Spleen (tissue), 11 donors: ENCODE results near the gene CAMK1D. TPM values are rescaled to one million over a fixed set of nuclear protein-coding genes. Genes with fewer than 3 reads are reported as not detected.

Source experiments
- DNase-seq: peaks from one replicate; pipeline ENCODE4 v3.0.0-alpha.2; 2020
- H3K27ac ChIP-seq, 8 donors: fragments of 200-600 bp; sonication (generic) in 7 of 8; 1 replicate in 4 of 8; 2 replicates in 4 of 8; pipeline versions ENCODE4 v1.5.0 to v1.8.0; 2016 to 2021; ENCODE audit warnings: inconsistent platforms in 4 of 8, mild to moderate bottlenecking in 4 of 8, moderate library complexity in 1 of 8
- H3K27me3 ChIP-seq, 7 donors: fragments of 200-600 bp; sonication (generic) in 6 of 7; replicated peaks in 1 of 7; 1 replicate in 4 of 7; 2 replicates in 3 of 7; pipeline versions ENCODE4 v1.5.0 to v1.8.0; 2016 to 2021; ENCODE audit warnings: inconsistent platforms in 3 of 7, mild to moderate bottlenecking in 1 of 7
- H3K36me3 ChIP-seq, 6 donors: fragments of 200-600 bp; sonication (generic) in 5 of 6; 1 replicate in 4 of 6; 2 replicates in 2 of 6; pipeline versions ENCODE4 v1.5.0 to v1.8.0; 2016 to 2021; ENCODE audit warnings: inconsistent platforms in 2 of 6
- H3K4me1 ChIP-seq, 6 donors: fragments of 200-600 bp; sonication (generic) in 5 of 6; 1 replicate in 3 of 6; 2 replicates in 3 of 6; pipeline versions ENCODE4 v1.5.0 to v1.8.0; 2016 to 2021; ENCODE audit warnings: inconsistent platforms in 3 of 6
- H3K4me3 ChIP-seq, 8 donors: fragments of 200-600 bp; sonication (generic) in 7 of 8; 1 replicate in 4 of 8; 2 replicates in 4 of 8; pipeline versions ENCODE4 v1.5.0 to v1.8.0; 2016 to 2021; ENCODE audit warnings: inconsistent platforms in 4 of 8, mild to moderate bottlenecking in 4 of 8, moderate library complexity in 2 of 8
- H3K9me3 ChIP-seq, 8 donors: fragments of 200-600 bp; sonication (generic) in 7 of 8; 1 replicate in 4 of 8; 2 replicates in 4 of 8; pipeline versions ENCODE4 v1.5.0 to v1.8.0; 2016 to 2021; ENCODE audit warnings: inconsistent platforms in 4 of 8
- POLR2A ChIP-seq, 3 donors: fragments of 450-650 bp; IDR thresholded peaks; one replicate each; pipeline ENCODE4 v1.5.1; 2017; ENCODE audit warnings: antibody characterized with exemption in 3 of 3, mild to moderate bottlenecking in 1 of 3
- POLR2AphosphoS5 ChIP-seq, 3 donors: sonication (generic); formaldehyde crosslinking; IDR thresholded peaks; one replicate each; pipeline ENCODE4 v1.5.1; 2017; ENCODE audit warnings: antibody characterized with exemption in 3 of 3
- WGBS, 5 donors: extraction: QIAGEN DNeasy Blood & Tissue Kit in 3 of 5; methylation state at CpG; one replicate each; pipeline versions ENCODE4 v1.1.5 to v1.1.7; 2013 to 2018; 5-methylcytosine and 5-hydroxymethylcytosine counted together
- intact Hi-C: fragments of 100-400 bp; cut with DNase I; formaldehyde crosslinking; loops from one replicate; pipeline ENCODE4 v1.15.0; 2023; ENCODE audit warnings: low total_unique reads
- polyA plus RNA-seq, 3 donors: library from polyadenylated mRNA; stranded (reverse); fragments of 200-250 nt; gene quantifications; one replicate each; pipeline ENCODE4 v1.2.1, GENCODE V29; 2013
- total RNA-seq, 7 donors: library from RNA; depleted of rRNA in 3 of 7; stranded (reverse); fragments of >200 nt in 3 of 7; fragmentation: NEBNext Ultra II Directional in 4 of 7; extraction: Animal tissue kit (Norgen Biotek cat#: 25700) in 4 of 7; gene quantifications; one replicate each; pipeline versions ENCODE4 v1.1.0 to v1.2.1, GENCODE V29; 2016 to 2021
- TF ChIP-seq, protein P1 (sequence below), 11 experiments: fragments of 200-600 bp in 7 of 11; fragments of 450-650 bp in 4 of 11; sonication (generic) in 4 of 11; IDR thresholded peaks in 8 of 11; conservative IDR thresholded peaks in 3 of 11; 1 replicate in 7 of 11; 2 replicates in 4 of 11; pipeline versions ENCODE4 v1.4.0 to v1.8.0; 2016 to 2021; ENCODE audit warnings: antibody characterized with exemption in 11 of 11, inconsistent platforms in 4 of 11, mild to moderate bottlenecking in 1 of 11
- donor health status: healthy with polysubstance abuse.
- donor health status: DM: no; HTN: no; CAD: no; lungs with moderate emphysema.
- donor health status: DM: no; HTN: no; CAD: no.
- donor health status: Bipolar disorder and iron deficiency.
- donor health status: healthy.
- donor health status: DM: no; HTN: no; CAD: no.
- donor health status: DM: yes; HTN: yes; CAD: no.

CAMK1D gene
- total and polyA plus RNA-seq, 10 donors: 6.8 to 34.5 (median 20.0) TPM

DNA sequence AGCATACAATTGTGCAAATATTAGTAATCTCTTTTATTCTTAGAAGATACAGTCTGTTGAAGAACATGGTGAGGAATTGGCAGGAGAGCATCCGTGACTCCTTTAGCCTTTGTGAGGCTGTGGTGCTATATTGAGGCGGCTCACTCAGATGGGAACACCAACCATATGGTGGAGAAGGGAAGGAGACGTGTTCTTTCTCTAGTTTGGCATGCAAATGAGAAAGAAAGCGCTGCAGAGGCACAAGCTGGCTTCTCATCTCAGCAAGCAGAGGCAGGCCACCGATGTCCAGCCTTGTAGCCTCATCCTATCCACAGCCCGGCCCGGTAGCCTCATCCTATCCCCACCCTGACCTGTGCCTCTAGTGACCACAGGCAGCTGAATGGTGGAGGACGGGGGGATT is 288.3 kb downstream of the CAMK1D start:
- Histone ChIP-seq H3K36me3 (peaks cover 0 to 5% (median 0%) of the 10 kb centered on the region in 6 donors), H3K4me3 (no peak overlapping the region), H3K27me3 (no peaks in the 10 kb centered on the region), H3K4me1 (peaks cover 0 to 7% (median 0%) of the 10 kb centered on the region in 6 donors), H3K27ac (no peak overlapping the region), H3K9me3 (no peaks in the 10 kb centered on the region)
- 92 to 94% (median 94%) methylated on average over 8 of the region's 8 CpGs for WGBS, 5 donors
- DNase-seq: no peak
- TF ChIP-seq POLR2AphosphoS5 (IDR thresholded peaks at IDR 0.05): no peak
- intact Hi-C loops: no loop called here

DNA sequence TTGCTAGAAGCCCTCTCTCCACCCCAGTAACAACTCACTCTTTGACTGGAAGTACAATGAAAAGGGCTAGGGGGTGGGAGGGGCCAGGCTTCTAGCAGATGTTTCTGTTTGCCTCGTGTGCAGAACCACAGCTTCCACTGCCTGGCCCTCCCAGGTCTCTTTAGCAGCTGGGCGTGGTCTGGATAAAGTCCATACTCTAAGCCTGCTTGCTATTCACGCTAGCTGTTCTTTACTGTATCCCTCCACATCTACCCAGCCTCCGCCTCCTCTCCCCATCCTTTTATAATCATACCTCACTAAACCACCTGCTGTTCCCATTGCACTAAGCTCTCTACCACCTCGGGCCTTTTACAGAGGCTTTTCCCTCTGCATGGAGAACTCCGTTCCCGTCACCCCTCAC is 288.8 kb downstream of the CAMK1D start:
- H3K9me3 ChIP-seq: no peaks in the 10 kb centered on the region
- 62 to 72% (median 67%) methylated on average over 7 of the region's 7 CpGs for WGBS, 5 donors
- no peak overlapping the region for H3K4me3 ChIP-seq
- peaks cover 0 to 7% (median 0%) of the 10 kb centered on the region in 6 donors for H3K4me1 ChIP-seq
- TF ChIP-seq, protein P1, sequence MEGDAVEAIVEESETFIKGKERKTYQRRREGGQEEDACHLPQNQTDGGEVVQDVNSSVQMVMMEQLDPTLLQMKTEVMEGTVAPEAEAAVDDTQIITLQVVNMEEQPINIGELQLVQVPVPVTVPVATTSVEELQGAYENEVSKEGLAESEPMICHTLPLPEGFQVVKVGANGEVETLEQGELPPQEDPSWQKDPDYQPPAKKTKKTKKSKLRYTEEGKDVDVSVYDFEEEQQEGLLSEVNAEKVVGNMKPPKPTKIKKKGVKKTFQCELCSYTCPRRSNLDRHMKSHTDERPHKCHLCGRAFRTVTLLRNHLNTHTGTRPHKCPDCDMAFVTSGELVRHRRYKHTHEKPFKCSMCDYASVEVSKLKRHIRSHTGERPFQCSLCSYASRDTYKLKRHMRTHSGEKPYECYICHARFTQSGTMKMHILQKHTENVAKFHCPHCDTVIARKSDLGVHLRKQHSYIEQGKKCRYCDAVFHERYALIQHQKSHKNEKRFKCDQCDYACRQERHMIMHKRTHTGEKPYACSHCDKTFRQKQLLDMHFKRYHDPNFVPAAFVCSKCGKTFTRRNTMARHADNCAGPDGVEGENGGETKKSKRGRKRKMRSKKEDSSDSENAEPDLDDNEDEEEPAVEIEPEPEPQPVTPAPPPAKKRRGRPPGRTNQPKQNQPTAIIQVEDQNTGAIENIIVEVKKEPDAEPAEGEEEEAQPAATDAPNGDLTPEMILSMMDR (IDR thresholded peaks at IDR 0.05 in 8 of 11, conservative IDR thresholded peaks at IDR 0.05 in 3 of 11): no peak
- no peak for TF ChIP-seq POLR2A (IDR thresholded peaks at IDR 0.05)
- no peak for TF ChIP-seq POLR2AphosphoS5 (IDR thresholded peaks at IDR 0.05)
- H3K36me3 ChIP-seq: peaks cover 0 to 1% (median 0%) of the 10 kb centered on the region in 6 donors
- no peak for DNase-seq
- H3K27ac ChIP-seq: no peak overlapping the region
- intact Hi-C loops: no loop called here
- no peaks in the 10 kb centered on the region for H3K27me3 ChIP-seq

DNA sequence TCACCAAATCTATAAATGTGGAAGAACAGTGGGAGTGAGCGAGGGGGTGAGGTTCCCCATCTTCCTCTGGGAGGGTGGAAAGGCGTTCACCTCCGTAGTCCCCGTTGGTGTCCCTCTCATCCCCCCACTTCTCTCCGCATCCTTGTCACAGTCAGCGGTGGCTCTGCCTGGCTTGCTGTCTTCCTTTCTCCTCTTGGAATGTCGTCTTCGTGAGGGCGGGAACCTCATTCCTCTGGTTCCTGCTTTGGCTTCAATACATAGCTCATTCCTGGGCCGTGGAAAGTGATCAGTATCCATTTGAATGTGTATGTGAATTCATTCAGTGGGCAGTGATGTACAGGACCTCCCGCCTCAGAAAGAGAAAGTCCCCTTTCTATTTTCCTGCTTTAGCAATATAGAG is 289.4 kb downstream of the CAMK1D start:
- H3K4me1 ChIP-seq: peaks cover 0 to 7% (median 0%) of the 10 kb centered on the region in 6 donors
- no peaks in the 10 kb centered on the region for H3K9me3 ChIP-seq
- intact Hi-C loops: no loop called here
- no peak overlapping the region for H3K27ac ChIP-seq
- no peak overlapping the region for H3K4me3 ChIP-seq
- H3K27me3 ChIP-seq: no peaks in the 10 kb centered on the region
- 91 to 94% (median 92%) methylated on average over 11 of the region's 11 CpGs for WGBS, 5 donors
- H3K36me3 ChIP-seq: no peaks in the 10 kb centered on the region
- TF ChIP-seq, protein P1 (IDR thresholded peaks at IDR 0.05 in 8 of 11, conservative IDR thresholded peaks at IDR 0.05 in 3 of 11): no peak
- no peak for TF ChIP-seq POLR2AphosphoS5 (IDR thresholded peaks at IDR 0.05)
- TF ChIP-seq POLR2A (IDR thresholded peaks at IDR 0.05): no peak
- DNase-seq: no peak

DNA sequence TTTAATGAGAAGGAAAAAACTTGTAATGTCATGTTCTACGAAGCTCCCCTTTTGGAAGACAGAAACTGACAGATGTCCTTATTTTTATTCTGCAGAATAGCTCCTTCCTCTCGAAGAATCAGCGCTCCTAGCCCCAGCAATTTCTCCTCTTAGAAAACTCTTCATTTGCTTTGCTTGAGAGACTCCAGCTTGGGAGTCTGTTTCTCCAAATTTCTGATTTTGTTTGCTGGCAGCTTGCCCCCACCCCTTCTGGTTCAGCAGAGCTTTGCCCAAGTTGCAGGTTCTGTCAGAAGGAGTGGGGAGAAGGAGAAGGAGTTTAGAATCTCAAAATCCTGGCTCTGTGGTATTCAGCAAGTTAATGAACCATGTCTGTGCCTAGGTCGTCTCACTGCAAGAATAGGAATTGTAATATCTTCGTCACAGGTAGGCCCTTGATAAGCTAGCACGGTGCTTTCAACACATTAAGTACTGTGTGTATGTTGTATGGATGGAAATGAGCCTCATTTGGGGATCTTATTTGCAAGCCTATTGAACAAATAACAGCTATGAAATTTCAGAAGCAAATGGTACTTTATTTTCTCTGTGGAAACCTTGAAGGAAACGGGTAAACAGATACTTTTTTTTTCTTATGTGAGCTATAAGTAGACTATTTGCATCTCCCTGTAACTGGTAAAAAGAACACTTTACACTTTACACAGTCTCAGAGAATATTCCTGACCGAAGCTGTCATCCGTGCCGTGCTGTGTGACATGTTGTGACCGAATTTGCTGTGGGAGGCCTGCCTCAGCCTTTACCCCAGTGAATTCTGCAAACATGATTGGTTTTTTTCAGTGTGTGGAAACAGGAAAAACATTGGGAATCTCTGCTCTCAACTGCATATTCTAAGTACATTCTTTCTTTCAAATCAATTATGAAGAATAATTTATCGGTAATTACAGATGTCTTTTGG is 290.9 kb downstream of the CAMK1D start:
- intact Hi-C loops: no loop called here
- Histone ChIP-seq H3K27ac (no peak overlapping the region), H3K27me3 (no peaks in the 10 kb centered on the region), H3K36me3 (no peaks in the 10 kb centered on the region), H3K4me1 (peaks cover 0 to 7% (median 0%) of the 10 kb centered on the region in 6 donors), H3K9me3 (no peaks in the 10 kb centered on the region), H3K4me3 (no peak overlapping the region)
- DNase-seq: no peak
- 85 to 89% (median 88%) methylated on average over 12 of the region's 12 CpGs for WGBS, 5 donors
- TF ChIP-seq POLR2AphosphoS5 (IDR thresholded peaks at IDR 0.05) (no peak), POLR2A (IDR thresholded peaks at IDR 0.05) (no peak)
- TF ChIP-seq, protein P1 (IDR thresholded peaks at IDR 0.05 in 8 of 11, conservative IDR thresholded peaks at IDR 0.05 in 3 of 11): no peak
